NCI-H2107 treated with DMSO at 0.1 percent for 48 hours (cell line): ENCODE measurements around the gene PDE1C.
A peak's percentile ranks its signal among the peaks of the same experiment; 100 is the strongest.

Experiments used
- DNase-seq: peaks from one replicate; lab custom pipeline; 2025; ENCODE audit not compliant: unreplicated experiment; lab: John Stamatoyannopoulos, UW

PDE1C gene

DNA sequence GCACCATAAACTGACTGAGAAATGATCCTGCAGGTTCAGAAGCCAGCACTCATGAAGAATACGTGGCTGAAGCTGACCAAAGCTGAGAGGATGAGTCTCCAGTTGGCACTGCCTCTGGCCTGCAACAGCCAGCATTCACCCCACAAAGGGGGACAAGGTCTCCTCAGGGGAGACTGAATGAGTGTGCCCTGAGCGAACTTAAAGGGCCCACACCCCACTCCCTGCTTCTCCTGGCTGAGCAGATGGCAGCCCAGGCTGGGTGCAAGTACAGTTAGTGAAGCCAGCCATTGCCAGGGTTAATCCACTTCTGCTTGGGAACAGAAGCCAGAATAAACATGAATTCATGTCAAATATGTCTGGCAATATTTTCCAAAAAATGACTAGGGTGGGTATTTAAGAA is 285.1 kb downstream of the PDE1C start:
- DNase-seq, result no peak

DNA sequence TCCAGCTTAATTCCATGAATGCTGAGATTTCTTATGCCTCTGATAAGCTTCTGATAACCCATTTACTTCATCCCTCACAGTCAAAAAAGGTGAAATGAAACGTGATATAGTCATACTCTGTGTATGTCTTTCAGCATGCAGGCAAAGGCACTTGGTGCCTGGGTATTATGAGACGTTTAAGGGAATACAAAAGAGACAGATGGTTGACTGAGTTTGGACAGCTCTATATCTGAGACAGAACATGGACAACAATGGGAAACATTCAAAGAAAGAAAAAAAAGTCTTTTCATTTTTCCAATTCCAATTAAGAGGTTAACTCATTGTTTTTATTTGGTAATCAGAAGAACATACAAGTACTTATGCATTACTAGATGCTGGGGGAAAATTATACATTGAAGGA is 287.0 kb downstream of the PDE1C start:
- no peak for DNase-seq

DNA sequence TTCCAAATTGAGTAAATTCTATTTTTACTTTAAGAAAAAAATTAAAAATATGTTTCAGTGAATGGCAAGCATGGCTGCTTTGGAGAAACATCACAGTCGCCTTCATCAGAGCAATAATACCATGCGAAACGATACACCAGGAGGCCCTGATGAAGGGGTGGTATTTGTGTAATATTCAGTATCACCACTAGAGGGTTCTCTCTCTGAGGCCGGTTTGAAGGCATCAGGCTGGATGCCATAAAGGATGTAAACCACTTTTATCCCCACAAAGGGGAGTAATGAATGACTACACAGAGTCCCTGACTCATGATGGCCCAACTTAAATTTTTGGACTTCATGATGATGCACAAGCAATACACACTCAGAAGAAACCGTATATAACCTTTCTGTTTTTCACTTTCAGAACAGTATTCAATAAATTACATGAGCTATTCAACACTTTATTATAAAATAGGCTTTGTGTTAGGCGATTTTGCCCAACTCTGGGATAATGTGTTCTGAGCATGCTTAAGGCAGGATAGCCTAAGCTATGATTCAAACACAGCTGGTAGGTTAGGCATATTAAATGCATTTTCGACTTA is 287.7 kb downstream of the PDE1C start:
- peak; percentile 39 for DNase-seq

DNA sequence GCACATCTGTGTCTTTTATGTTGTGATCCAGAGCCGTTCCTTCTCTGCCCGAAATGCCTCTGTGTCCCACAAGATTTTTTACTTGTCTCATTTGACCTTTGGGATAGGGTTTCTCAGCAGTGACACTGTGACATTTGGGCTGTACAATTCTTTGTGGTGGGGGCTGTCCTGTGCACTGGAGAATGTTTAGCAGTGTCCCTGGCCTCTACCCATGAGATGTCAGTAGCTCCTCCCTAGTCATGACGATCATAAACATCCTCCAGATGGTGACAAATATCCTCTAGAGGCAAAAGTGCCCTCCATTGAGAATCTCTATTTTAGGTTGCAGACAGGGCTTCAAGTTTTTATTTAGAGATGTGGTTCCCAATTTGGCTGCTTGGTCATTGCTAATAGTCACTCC is 291.9 kb downstream of the PDE1C start:
- DNase-seq, result no peak

DNA sequence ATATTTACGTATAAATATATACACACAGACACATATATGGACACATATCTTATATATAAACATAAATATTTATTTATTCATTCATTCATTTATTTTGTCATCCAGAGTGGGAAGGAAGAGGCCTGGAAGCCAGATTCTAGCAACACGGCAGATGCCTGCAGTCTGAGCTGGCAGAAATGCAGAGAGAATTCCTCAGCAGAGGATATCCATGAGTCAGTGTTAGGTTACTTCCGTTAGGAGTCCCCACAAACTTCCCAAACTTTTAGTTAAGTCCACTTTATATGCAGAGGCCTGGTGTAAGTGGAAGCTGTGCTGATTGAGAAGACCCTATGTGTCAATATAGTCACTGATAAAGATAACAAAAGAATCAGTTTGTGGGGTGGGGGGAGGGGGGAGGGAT is 293.6 kb downstream of the PDE1C start:
- no peak for DNase-seq

DNA sequence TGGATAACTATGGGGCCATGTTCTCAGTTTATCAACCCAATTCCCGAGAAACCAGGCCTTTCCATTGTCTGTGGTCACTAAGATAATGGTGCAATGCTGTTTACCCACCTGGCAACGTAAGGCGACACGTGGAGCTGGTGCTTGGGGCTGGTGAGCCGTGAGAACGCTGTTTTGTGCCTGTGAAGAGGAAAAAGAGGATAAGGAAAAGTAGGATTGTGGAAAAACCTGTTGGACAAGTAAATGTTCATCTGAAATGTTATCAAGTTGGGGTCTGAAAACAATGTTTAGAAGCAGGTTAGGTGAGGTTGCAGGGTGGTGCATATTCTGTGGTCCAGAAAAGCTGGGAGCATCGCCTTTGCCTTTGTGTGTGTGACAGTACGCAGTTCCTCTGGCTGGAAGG is 294.7 kb downstream of the PDE1C start:
- no peak for DNase-seq

DNA sequence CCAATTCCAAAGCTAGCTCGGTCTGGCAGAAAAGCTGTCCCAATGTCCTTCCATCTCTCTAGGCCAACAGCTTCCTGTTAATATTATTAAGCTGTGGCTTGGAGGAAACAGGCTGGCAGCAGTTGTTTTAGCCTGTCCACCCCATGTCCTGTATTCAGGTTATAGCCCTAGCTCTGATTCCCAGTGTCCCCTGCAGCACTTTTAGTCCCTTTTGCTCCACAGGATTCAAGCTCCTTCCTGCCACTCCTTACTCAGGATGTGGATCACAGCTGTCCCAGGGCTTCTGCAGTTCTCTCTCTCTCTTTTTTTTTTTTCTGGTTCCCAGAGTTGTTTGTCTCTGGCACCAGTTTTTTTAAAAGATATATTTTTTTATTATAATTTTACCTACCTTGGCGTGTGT is 298.0 kb downstream of the PDE1C start:
- DNase-seq, result no peak

DNA sequence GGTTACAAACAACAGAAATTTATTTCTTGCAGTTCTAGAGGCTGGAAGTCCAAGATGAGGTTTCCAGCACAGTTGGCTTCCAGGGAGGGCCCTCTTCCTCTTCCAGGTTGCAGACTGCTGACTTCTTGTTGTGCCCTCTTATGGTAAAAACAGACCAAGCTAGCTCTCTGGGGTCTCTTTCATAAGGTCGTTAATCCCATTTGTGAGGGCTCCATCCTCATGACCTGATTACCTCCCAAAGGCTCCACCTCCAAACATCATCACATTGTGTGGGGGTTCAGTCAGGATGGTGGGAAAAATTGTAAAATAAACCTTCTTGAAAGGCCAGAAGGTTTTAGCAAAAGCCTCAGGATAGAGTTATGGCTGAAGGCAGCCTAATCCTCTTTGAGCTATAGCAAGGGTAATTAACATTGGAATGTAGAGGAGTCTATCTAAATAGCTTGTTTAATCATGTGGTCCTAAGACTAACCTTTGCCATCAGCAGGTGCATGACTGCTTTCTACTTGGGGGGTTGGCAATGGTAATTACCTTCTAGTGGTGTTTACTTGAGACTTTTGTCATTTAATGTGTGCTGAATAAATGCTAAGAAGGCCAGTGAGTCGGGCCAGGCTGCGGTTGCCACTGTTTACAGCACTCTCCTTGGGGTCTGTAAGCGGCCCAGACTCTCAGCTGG is 302.4 kb downstream of the PDE1C start:
- no peak for DNase-seq

DNA sequence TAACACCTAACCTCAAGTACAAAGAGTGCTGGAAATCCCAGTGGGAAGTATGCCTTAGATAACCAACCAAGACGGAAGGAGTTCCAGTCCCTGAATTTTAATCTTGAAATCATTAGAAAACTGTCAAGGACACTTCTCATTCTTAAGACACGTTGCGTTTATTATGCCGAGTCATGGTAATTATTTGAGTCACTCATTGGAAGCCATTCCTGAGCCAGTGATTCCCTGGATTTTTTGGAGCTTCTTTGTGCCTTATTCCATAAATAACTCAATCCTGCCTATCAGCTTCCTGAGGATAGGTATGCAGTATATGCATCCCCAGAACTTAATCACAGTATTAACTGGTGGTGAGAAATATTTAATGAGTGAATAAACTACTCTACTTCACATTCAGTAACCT is 305.7 kb downstream of the PDE1C start:
- no peak for DNase-seq

DNA sequence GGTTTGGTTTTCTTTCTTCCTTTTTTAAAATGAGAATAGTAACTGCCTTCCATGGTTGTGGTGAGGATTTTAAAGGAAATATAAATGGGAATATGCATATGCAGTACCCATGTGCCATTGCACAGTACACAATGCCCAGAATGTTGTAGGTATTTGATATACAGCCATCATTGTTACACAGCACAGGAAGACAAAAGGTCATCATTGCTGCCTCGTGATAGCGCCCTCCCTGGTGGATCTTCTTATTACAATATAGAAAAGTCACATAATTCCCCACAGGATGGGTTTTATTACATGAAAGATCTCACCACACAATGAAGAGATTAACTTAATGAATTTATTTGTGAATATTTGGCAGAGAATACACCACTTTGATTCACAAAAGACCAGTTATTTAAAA is 306.7 kb downstream of the PDE1C start:
- DNase-seq, result no peak

DNA sequence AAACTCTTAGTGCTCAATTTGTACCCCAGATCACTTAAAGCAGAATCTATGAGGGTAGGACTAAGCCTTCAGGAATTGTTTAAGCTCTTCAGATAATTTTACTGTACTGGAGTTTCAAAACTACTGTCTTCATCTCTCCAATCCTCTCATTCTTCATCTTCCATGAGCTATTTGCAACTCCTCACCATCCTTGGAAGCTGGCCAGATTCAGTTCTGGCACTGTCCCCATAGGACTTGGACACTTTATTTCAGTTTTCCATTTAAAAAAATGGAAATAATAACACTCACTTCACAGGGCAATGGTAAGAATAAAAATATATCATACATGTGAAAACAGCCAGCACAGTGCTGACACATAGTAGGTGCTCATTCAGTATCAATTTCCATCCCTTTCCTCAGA is 308.6 kb downstream of the PDE1C start:
- DNase-seq, result no peak

DNA sequence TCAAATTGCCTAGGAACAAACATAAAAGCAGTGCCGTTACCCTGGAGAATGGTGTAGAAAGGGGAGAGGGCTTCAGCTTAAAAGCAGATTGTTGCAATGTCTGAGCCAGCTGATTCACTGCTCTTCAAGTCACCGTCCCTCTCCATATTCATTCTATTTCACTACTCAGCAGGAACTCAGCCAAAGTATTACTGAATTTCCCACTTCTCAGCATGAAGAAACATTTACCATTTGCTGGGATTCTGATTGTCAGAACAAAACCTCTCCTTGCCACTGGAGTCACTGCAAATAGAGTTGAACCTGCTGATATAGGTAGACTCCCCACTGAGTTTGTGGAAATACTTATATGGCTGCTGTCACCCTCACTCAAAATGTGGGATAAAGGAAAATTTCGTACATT is 311.5 kb downstream of the PDE1C start:
- no peak for DNase-seq

DNA sequence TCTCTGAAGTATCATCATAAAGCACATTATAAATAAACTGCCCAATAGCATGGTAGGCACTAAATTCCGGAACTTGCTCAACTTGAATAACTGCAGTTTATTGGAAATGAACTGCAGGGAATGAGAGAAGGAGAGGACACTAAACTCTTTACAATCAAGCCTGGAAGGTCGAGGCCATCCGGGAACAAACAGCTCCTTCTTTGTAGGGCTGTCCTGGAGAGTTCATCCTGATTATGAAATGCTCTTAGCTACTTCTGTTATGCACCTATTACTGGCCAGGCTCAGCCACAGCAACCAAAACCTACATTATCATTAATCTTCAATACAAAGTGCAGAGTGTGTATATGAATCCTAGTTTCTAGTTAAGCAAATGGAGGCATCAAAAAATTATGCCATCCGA is 318.5 kb downstream of the PDE1C start:
- no peak for DNase-seq

DNA sequence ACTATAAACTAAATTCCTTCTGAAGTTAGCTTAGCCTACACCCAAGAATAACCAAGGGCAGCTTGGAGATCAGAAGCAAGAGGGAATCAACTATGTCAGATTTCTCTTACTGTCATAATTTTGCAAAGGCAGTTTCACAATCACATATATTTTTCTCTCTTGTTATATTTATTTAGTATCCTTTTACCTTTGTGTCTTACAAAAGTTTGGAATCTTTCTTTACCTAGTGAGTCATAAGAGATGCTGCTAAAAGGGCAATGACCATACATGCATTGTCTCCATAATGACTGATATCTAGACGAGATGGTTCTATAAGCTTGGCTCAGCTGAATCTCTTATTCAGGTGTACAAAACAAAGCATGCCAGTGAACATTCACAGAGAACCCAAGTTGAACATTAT is 322.1 kb downstream of the PDE1C start:
- no peak for DNase-seq

DNA sequence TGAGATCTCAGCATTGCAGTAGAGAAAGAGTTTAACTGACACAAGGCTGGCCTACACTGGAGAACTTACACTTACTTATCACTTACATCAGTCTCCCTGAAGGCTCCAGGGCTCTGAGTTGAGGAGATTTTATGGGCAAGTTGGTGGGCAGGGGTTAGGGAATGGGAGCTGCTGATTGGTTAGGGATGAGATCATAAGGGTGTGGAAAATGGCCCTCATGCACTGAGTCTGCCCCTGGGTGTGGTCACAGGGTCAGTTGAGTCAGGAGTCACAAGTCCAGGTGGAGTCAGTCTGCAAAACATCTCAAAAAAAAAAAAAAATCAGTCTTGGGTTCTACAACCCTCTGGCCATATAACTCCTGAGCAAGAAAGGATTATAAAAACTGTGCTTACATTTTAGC is 322.7 kb downstream of the PDE1C start:
- DNase-seq, result no peak

DNA sequence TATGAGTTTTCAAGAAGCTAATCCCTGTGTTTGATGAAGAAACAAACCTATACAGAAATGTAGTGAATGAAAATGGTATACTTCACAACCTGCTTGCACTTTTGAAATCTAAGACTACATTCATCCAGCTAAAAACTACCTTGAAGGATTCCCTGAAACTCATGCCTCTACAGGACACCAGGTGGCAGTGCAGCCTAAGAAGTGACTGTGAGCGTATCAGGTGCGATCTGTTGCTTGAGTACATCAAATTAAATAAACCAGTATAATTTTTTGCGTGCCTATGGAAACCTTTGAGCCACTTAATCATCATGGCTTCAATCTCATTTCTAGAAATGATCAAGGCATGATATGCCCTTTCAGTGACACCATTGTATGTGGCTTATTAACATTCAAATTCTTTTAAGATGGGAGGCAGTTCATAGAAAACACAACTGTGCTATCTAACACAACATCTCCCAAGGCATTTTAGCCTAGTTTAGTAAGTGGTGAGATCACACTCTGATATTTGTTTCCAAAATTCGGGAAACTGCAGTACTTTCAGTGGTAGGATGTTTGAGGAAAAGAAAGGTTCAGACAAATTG is 325.8 kb downstream of the PDE1C start:
- DNase-seq, result peak; percentile 33

DNA sequence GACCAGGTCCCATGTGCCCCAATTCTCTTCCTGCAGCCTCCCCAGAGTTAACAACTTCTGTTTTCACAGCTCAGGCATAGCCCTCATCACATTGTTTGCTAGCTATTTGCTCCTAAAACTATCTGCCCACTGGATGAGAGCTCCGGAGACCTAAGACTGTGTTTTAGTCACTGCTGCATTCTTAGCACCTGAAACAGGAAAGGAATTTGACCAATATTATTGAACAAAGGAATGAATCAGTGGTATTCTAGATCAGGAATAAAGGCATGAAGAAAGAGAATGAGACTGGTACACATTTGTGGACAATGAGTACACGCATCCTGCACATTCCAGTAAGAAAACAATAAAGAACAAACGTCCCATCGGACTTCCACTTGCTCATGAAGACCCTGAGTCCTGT is 328.4 kb downstream of the PDE1C start:
- DNase-seq, result no peak

DNA sequence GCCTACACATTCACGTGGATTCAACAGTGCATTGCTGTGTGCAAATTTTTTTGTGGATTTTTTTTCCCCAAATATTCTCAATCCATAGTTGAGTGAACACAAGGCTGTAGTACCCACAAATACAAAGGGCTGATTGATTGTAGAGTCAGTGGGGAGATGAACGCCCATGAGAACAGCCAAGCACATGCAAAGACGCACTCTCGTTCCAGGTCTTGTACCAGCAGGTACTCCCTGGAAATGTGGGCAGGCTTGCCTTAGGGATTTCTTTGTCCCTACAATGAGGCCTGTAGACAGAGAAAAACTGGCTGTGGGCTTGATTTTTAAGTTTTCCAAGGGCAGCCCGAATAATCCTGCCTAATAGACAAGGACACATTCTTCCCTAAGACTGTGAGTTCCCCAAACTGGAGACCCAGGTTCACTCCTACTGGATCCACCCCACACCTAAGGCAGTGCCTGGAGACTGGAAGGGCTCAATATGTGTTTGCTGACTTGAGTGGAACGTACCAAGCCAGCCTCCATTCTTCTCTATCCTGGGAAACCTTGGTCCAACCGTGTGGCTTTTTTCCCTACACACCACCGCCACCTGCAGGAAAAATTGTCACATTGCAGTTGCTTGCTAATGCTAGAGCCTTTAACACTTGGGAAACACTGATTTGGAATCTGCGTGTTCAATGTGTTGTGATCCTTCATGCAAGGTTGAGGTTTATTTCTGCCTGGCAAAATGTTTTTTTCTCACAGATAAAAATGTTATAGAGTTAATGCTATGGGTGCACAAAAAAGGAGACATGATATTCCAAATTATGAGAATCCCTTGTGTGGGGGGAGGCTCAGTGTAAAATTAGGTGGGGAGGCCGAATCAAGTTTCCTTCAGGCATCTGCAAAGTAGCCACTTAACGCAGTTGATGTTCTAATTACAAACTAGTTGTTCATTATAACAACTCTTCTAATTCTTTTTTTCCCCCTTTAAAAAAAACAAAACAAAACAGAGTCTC is 333.9 kb downstream of the PDE1C start:
- peak; percentile 68 for DNase-seq

DNA sequence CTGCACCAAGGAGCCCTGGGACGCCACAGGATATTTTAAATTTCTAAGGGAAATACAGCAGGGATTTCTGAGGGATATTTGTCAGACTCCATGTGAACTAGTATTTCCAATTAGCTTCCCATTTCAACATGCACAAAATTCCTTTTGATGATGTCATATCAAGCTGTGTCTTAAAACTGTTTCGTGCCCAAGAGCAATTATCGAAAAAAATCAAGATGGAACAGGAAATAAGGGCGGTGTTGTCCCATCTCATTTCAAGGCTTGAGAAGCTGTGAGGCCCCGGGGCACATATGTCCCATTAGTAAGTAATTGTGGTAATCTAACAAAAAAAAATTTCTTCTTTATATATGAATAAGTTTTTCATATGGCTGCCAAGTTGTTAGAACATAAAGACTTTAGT is 335.8 kb downstream of the PDE1C start:
- DNase-seq, result no peak

DNA sequence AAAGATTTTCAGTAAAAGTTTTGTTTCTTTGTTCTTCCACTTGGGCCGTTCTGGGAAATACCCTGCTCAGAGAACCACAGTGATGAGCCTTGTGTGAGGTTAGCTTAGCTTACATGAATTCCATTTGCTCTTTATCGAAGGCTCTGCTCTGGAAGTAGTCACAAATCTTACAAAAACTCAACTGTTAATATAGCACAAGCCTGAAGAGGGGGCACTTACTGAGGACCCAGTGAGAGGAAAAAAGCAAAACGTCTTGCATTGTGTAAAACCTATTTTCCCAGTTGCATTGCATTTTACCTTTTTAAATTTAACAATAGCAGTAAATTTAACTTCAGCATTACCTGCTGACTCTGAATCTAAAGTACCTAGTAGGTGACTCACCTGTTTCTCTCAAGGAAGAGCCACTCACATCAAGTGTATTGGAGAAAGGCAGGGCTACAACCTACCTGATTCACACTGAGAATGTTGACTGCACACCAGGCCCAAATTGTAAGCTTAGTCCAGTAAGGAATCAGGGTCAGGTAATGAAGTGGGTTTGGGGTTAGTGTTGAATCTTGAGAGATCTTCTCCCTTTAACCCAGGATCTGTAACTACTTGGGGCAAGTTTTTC is 340.9 kb downstream of the PDE1C start:
- no peak for DNase-seq

DNA sequence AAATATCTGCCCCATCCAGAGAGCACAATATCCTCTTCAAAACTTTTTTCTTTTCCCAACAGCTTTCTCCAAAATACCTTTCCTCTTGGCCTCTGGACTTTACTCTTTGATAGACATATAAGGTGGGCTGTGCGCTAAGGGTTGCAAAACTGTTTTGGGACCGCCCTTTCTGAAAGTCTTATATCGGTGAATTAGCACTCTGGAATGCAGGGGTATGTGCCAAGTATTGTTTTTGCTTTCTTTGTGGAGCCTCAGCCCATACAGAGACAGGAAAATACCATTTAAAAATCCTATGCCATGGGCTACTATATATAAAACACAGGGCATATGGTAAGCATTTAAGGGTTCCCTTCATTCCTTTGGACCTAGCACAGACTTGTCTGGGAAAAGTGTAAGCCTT is 345.5 kb downstream of the PDE1C start:
- no peak for DNase-seq
